Lower leg skin (tissue), 4 donors: ENCODE data around the gene METTL8. TPM values are rescaled to one million over a fixed set of nuclear protein-coding genes. Genes with fewer than 3 reads are reported as not detected.

Experiments
- DNase-seq, 2 donors: peaks; one replicate each; pipeline ENCODE4 v3.0.0-alpha.2; 2019; ENCODE audit warnings: low spot score in 2 of 2
- H3K4me3 ChIP-seq: fragments of 200-600 bp; sonication (generic); 2 replicates; pipeline ENCODE4 v1.5.1; 2017; ENCODE audit warnings: mild to moderate bottlenecking, low read depth; ENCODE audit not compliant: poor library complexity, severe bottlenecking
- CTCF ChIP-seq, 3 donors: fragments of 450-650 bp; IDR thresholded peaks; one replicate each; pipeline ENCODE4 v1.5.1; 2016; ENCODE audit warnings: antibody characterized with exemption in 3 of 3, mild to moderate bottlenecking in 3 of 3, moderate library complexity in 2 of 3
- POLR2A ChIP-seq, 2 donors: fragments of 450-650 bp; IDR thresholded peaks; one replicate each; pipeline ENCODE4 v1.6.1; 2016 to 2017; ENCODE audit warnings: antibody characterized with exemption in 2 of 2, mild to moderate bottlenecking in 1 of 2, moderate library complexity in 1 of 2
- WGBS, 2 donors: methylation state at CpG; one replicate each; pipeline ENCODE4 v1.1.5; 2018; 5-methylcytosine and 5-hydroxymethylcytosine counted together
- intact Hi-C: fragments of 100-400 bp; cut with DNase I; formaldehyde crosslinking; loops from one replicate; pipeline ENCODE4 v1.15.0; 2023; ENCODE audit warnings: low total_unique reads
- total RNA-seq, 4 donors: library from RNA; depleted of rRNA; stranded (reverse); fragments of >200 nt; gene quantifications; one replicate each; pipeline ENCODE4 v1.1.0, GENCODE V29; 2016

Gene METTL8
- total RNA-seq, 4 donors from 2014 or later, result 22.5 to 34.9 (median 25.9) TPM

- DNase-seq, result no peak
- TF ChIP-seq CTCF (IDR thresholded peaks at IDR 0.05) (no peak), POLR2A (IDR thresholded peaks at IDR 0.05) (no peak)
- 82 to 83% methylated on average over 4 of the region's 4 CpGs for WGBS, 2 donors
- intact Hi-C loops, result no loop called here
- H3K4me3 ChIP-seq, result no peak overlapping the region
These were observed 30.7 kb downstream of the METTL8 start for GRCh38 chr2:171402906-171403580.

- TF ChIP-seq POLR2A (IDR thresholded peaks at IDR 0.05) (no peak), CTCF (IDR thresholded peaks at IDR 0.05) (no peak)
- H3K4me3 ChIP-seq, result no peak overlapping the region
- DNase-seq, result no peak
- intact Hi-C loops, result no loop called here
- 98 to 100% methylated on average over 1 of the region's 1 CpG for WGBS, 2 donors
These were observed 31.8 kb downstream of the METTL8 start for GRCh38 chr2:171401947-171402346.

GRCh38 chr2:171400395-171400794 lies 33.4 kb downstream of the METTL8 start:
- intact Hi-C loops, result no loop called here
- no peak for TF ChIP-seq POLR2A (IDR thresholded peaks at IDR 0.05)
- no peak for TF ChIP-seq CTCF (IDR thresholded peaks at IDR 0.05)
- no peak overlapping the region for H3K4me3 ChIP-seq
- 62 to 89% methylated on average over 3 of the region's 3 CpGs for WGBS, 2 donors
- DNase-seq, result no peak

GRCh38 chr2:171399292-171399691 lies 34.5 kb downstream of the METTL8 start:
- no peak for DNase-seq
- TF ChIP-seq CTCF (IDR thresholded peaks at IDR 0.05), result no peak
- no peak for TF ChIP-seq POLR2A (IDR thresholded peaks at IDR 0.05)
- no peak overlapping the region for H3K4me3 ChIP-seq
- intact Hi-C loops, result no loop called here

- TF ChIP-seq POLR2A (IDR thresholded peaks at IDR 0.05) (no peak), CTCF (IDR thresholded peaks at IDR 0.05) (no peak)
These were observed 39.5 kb downstream of the METTL8 start for GRCh38 chr2:171394164-171394740.

GRCh38 chr2:171393487-171393886 lies 40.3 kb downstream of the METTL8 start:
- no peak for DNase-seq
- TF ChIP-seq CTCF (IDR thresholded peaks at IDR 0.05), result no peak
- no peak for TF ChIP-seq POLR2A (IDR thresholded peaks at IDR 0.05)
- no peak overlapping the region for H3K4me3 ChIP-seq
- intact Hi-C loops, result no loop called here
- 97 to 98% methylated on average over 1 of the region's 1 CpG for WGBS, 2 donors

More at GRCh38 chr2:171394164-171394740, 39.5 kb downstream of the METTL8 start:
- no peak overlapping the region for H3K4me3 ChIP-seq
- 42 to 58% methylated on average over 1 of the region's 1 CpG for WGBS, 2 donors
- intact Hi-C loops, result no loop called here
- no peak for DNase-seq
